Muscle layer of colon (tissue), 2 donors: ENCODE results near the gene KLK13.

ENCODE experiments used
- H3K27ac ChIP-seq: one replicate; pipeline ENCODE4 v1.7.0; 2013; ENCODE audit warnings: low read depth, mild to moderate bottlenecking, low read length, moderate library complexity
- H3K27me3 ChIP-seq, 2 donors: one replicate each; pipeline ENCODE4 v1.7.0; 2013; ENCODE audit warnings: low read length in 2 of 2, mild to moderate bottlenecking in 2 of 2; ENCODE audit not compliant: insufficient read depth in 2 of 2, control insufficient read depth in 1 of 2
- H3K36me3 ChIP-seq: one replicate; pipeline ENCODE4 v1.7.0; 2013; ENCODE audit warnings: mild to moderate bottlenecking, low read length; ENCODE audit not compliant: insufficient read depth
- H3K4me1 ChIP-seq: one replicate; pipeline ENCODE4 v1.7.0; 2013; ENCODE audit warnings: mild to moderate bottlenecking, low read length; ENCODE audit not compliant: insufficient read depth
- H3K4me3 ChIP-seq, 2 donors: one replicate each; pipeline ENCODE4 v1.7.0; 2013; ENCODE audit warnings: low read length in 2 of 2, low read depth in 1 of 2, mild to moderate bottlenecking in 1 of 2, moderate library complexity in 1 of 2
- H3K9ac ChIP-seq: one replicate; pipeline ENCODE4 v1.7.0; 2013; ENCODE audit warnings: low read length
- H3K9me3 ChIP-seq: one replicate; pipeline ENCODE4 v1.7.0; 2013; ENCODE audit warnings: mild to moderate bottlenecking, low read length
- donor health status: abdominal sarcoma.
- donor health status: Adenocarcinoma of cecum.

KLK13 gene

GRCh38 chr19:51064534-51065220, at the start of gene KLK13:
TSS of gene KLK13 (minus strand) at chr19:51065092. CDS start at chr19:51065067, 25 bp downstream.
- no peak within 1 kb of the TSS for H3K9ac ChIP-seq
- no peaks in the 10 kb centered on the region for H3K4me1 ChIP-seq
- H3K27ac ChIP-seq, result no peak within 1 kb of the TSS
- no peak within 1 kb of the TSS for H3K4me3 ChIP-seq
- H3K27me3 ChIP-seq, result peaks cover 12 to 25% of the 10 kb centered on the region in 2 donors
- no peaks in the 10 kb centered on the region for H3K36me3 ChIP-seq
- no peaks in the 10 kb centered on the region for H3K9me3 ChIP-seq

DNA sequence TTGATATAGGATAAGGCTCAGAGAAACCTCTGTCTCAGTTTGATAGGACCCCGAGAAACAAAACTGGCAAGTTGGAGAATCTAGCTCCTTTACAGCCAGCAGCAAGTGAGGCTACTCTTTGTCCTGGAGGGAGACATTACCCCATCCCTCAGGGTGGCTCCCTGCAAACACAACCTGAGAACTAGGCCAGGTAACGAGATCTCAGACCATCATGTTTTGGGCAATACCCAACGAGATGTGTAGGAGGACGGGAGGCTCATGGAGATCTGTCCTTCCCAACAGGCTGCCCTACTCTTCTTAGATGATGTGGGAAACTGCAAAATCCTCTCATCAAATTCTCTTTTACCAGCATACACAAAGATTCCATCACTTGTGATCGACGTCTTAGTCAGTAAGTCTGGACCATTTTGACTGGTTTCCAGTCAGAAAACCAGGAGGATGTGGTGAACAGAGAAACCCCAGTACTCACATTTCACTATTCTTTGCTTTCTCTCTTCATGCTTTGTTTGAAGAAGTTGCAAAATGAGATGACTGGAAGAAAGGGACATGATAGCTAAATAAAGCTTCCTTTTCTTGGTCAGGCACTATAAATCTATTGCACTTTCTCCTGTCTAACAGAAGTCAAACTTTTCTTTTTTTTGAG, 49.3 kb upstream of the KLK13 start:
- no peaks in the 10 kb centered on the region for H3K36me3 ChIP-seq
- H3K4me1 ChIP-seq, result no peaks in the 10 kb centered on the region
- no peak overlapping the region for H3K9ac ChIP-seq
- no peaks in the 10 kb centered on the region for H3K9me3 ChIP-seq
- H3K4me3 ChIP-seq, result no peak overlapping the region
- no peaks in the 10 kb centered on the region for H3K27me3 ChIP-seq
- no peak overlapping the region for H3K27ac ChIP-seq

GRCh38 chr19:51111606-51112005, 46.7 kb upstream of the KLK13 start:
- Histone ChIP-seq H3K9ac (no peak overlapping the region), H3K4me1 (peaks cover 15% of the 10 kb centered on the region), H3K27me3 (no peaks in the 10 kb centered on the region), H3K4me3 (no peak overlapping the region), H3K27ac (no peak overlapping the region), H3K9me3 (no peaks in the 10 kb centered on the region), H3K36me3 (no peaks in the 10 kb centered on the region)

- Histone ChIP-seq H3K4me3 (no peak overlapping the region), H3K36me3 (no peaks in the 10 kb centered on the region), H3K27ac (no peak overlapping the region), H3K9me3 (no peaks in the 10 kb centered on the region), H3K4me1 (peaks cover 15% of the 10 kb centered on the region), H3K27me3 (no peaks in the 10 kb centered on the region), H3K9ac (no peak overlapping the region)
Measured at GRCh38 chr19:51110666-51110971, 45.7 kb upstream of the KLK13 start.

GRCh38 chr19:51108805-51109146, 43.9 kb upstream of the KLK13 start:
- Histone ChIP-seq H3K36me3 (no peaks in the 10 kb centered on the region), H3K27me3 (no peaks in the 10 kb centered on the region), H3K9me3 (no peaks in the 10 kb centered on the region), H3K4me3 (peak overlapping the region; percentile 63 to 82), H3K4me1 (peaks cover 15% of the 10 kb centered on the region), H3K9ac (peak overlapping the region; percentile 2), H3K27ac (peak overlapping the region; percentile 64)

GRCh38 chr19:51108066-51108804, 43.3 kb upstream of the KLK13 start, which contains the start of gene CTU1:
TSS of gene CTU1 (minus strand) at chr19:51108409. CDS start at chr19:51104569, 3,840 bp downstream.
- Histone ChIP-seq H3K36me3 (no peaks in the 10 kb centered on the region), H3K4me1 (peaks cover 15% of the 10 kb centered on the region), H3K4me3 (peak within 1 kb of the TSS; percentile 63 to 82), H3K27ac (peak within 1 kb of the TSS; percentile 64), H3K27me3 (no peaks in the 10 kb centered on the region), H3K9ac (peak within 1 kb of the TSS; percentile 77), H3K9me3 (no peaks in the 10 kb centered on the region)

DNA sequence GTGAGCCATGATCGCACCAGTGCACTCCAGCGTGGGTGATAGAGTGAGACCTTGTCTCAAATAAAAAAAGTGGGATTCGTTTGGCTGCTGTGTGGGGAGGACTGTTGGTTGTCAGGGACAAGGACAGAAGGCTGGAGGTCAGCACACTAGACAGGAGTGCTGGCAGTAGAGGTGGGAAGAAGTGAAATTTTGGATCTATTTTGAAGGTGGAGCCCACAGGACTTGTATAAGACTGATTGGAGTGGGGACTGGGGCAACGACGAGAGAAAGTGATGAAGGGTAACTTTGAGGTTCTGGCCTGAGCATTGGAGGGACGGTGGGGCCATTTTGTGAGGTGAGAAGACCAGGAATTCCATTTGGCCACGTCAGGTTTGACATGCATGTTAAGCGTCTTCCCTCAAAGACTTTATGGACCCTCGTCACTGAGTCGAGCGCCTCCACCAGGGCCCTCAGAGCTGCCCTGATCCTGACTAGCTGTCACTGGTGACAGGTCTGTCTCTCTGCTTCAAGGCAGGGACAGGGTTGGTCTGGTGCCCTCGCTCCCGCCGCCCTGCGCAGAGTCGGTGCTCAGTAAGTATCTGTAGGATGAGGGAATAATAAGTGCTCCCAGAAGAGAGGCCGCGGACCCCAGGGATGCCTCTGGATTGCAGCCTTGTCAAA, 42.6 kb upstream of the KLK13 start:
- no peaks in the 10 kb centered on the region for H3K27me3 ChIP-seq
- H3K4me1 ChIP-seq, result peaks cover 15% of the 10 kb centered on the region
- no peaks in the 10 kb centered on the region for H3K9me3 ChIP-seq
- H3K9ac ChIP-seq, result peak overlapping the region; percentile 77
- H3K36me3 ChIP-seq, result no peaks in the 10 kb centered on the region
- H3K4me3 ChIP-seq, result peak overlapping the region; percentile 63 to 82
- peak overlapping the region; percentile 16 for H3K27ac ChIP-seq

- Histone ChIP-seq H3K9me3 (no peaks in the 10 kb centered on the region), H3K36me3 (no peaks in the 10 kb centered on the region), H3K9ac (no peak overlapping the region), H3K4me3 (no peak overlapping the region), H3K27ac (no peak overlapping the region), H3K27me3 (no peaks in the 10 kb centered on the region), H3K4me1 (peaks cover 20% of the 10 kb centered on the region)
Measured at GRCh38 chr19:51103926-51104341, 39.0 kb upstream of the KLK13 start.

DNA sequence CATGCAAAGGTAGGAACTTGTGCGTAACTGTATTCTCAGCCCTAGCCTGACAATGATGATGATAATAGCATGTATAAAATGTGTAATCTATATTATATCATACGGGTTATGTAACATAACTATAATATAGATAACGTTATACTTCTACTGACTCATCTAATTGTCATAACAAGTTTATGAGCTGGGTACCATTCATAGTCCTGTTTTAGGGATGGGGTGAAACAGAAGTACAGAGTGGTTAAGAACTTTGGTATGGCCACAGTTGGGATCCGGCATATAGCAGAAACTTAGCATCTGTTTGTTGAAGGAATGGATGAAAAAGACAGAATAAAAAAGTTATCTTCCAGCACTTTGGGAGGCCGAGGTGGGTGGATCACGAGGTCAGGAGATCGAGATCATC, 38.1 kb upstream of the KLK13 start:
- H3K27me3 ChIP-seq, result no peaks in the 10 kb centered on the region
- no peak overlapping the region for H3K4me3 ChIP-seq
- peaks cover 18% of the 10 kb centered on the region for H3K4me1 ChIP-seq
- H3K9ac ChIP-seq, result peak overlapping the region; percentile 6
- H3K36me3 ChIP-seq, result no peaks in the 10 kb centered on the region
- no peaks in the 10 kb centered on the region for H3K9me3 ChIP-seq
- H3K27ac ChIP-seq, result no peak overlapping the region

GRCh38 chr19:51101171-51101865, 36.4 kb upstream of the KLK13 start:
- no peaks in the 10 kb centered on the region for H3K9me3 ChIP-seq
- H3K27ac ChIP-seq, result no peak overlapping the region
- no peaks in the 10 kb centered on the region for H3K36me3 ChIP-seq
- peaks cover 6% of the 10 kb centered on the region for H3K4me1 ChIP-seq
- no peak overlapping the region for H3K4me3 ChIP-seq
- H3K9ac ChIP-seq, result no peak overlapping the region
- no peaks in the 10 kb centered on the region for H3K27me3 ChIP-seq

- Histone ChIP-seq H3K27me3 (no peaks in the 10 kb centered on the region), H3K4me3 (no peak overlapping the region), H3K4me1 (peaks cover 6% of the 10 kb centered on the region), H3K36me3 (no peaks in the 10 kb centered on the region), H3K27ac (no peak overlapping the region), H3K9me3 (no peaks in the 10 kb centered on the region), H3K9ac (no peak overlapping the region)
Measured at GRCh38 chr19:51100601-51101000, 35.7 kb upstream of the KLK13 start.
